GM12874 (cell line): Measurements from ENCODE around the gene SCAND1.

Experiments used
- CTCF ChIP-seq: IDR thresholded peaks from 2 replicates; pipeline ENCODE4 v1.5.1; 2011; ENCODE audit warnings: low read depth, mild to moderate bottlenecking, control low read depth, low read length, moderate library complexity; ENCODE audit not compliant: insufficient read depth

The SCAND1 gene

GRCh38 chr20:35952480-35953386 lies 1.6 kb downstream of the SCAND1 start:
- TF ChIP-seq CTCF = no peak

GRCh38 chr20:35950093-35950492 lies 4.2 kb downstream of the SCAND1 start:
- TF ChIP-seq CTCF = no peak

- no peak for TF ChIP-seq CTCF
Observed at GRCh38 chr20:35947907-35948306, 6.4 kb downstream of the SCAND1 start.

- TF ChIP-seq CTCF = peak; percentile 61
Observed at GRCh38 chr20:35947489-35947888, 6.8 kb downstream of the SCAND1 start.

GRCh38 chr20:35942243-35942642 lies 12.1 kb downstream of the SCAND1 start:
- no peak for TF ChIP-seq CTCF

GRCh38 chr20:35941620-35942019 lies 12.7 kb downstream of the SCAND1 start:
- TF ChIP-seq CTCF = no peak

- no peak for TF ChIP-seq CTCF
Observed at GRCh38 chr20:35939264-35939663, 15.0 kb downstream of the SCAND1 start.
